ENCODE results near the gene RAB3A. TPM values are rescaled to one million over a fixed set of nuclear protein-coding genes. Genes with fewer than 3 reads are reported as not detected.

RAB3A gene
- total and polyA plus RNA-seq, 9 of the 15 experiments (the other 6 are each of a cell fraction or from before 2014, with no cell fraction given): 0.17 to 5.1 (median 0.90) TPM; not detected in 1

DNA sequence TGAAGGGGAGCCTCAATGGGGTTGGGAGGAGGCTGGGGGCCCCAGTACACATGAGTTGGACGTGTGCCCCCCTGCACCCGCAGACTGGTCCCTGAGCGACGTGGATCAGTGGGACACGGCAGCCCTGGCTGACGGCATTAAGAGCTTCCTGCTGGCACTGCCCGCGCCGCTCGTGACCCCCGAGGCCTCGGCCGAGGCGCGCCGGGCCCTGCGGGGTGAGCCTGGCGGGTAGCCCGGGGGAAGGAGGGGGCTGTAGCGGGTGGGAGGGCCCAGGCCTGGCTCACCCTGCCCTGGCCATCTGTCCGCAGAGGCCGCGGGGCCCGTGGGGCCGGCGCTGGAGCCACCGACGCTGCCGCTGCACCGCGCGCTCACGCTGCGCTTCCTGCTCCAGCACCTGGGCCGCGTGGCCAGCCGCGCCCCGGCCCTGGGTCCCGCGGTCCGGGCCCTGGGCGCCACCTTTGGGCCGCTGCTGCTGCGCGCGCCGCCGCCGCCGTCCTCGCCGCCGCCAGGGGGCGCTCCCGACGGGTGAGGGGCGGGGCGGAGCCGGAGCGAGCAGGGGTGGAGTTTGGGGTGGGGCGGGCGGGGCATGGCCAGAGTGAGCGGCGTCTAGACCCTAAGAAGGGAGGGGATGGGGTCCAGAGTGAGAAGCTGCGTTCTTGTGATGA lies 42.7 kb downstream of the RAB3A start:
- ChIA-PET CTCF (ENCODE audit: low intra/inter-chr PET ratio) (interaction anchor here (0.6 to 2.3 kb wide), 5 partner anchors 9 to 98 kb away, joined by 3 to 12 read pairs (median 3); no protein-coding TSS in a partner anchor), POLR2A (interaction anchor here (0.7 to 0.8 kb wide), 2 partner anchors 68 to 123 kb away, joined by 3 read pairs; no protein-coding TSS in a partner anchor)
- peaks cover 38% of the 10 kb centered on the region for H3K79me2 ChIP-seq (ENCODE audit: control insufficient read depth, insufficient read depth, low read length)
- peaks cover 3% of the 10 kb centered on the region for H3K9me1 ChIP-seq (ENCODE audit: control insufficient read depth, insufficient read depth, low read length)
- H3K27me3 ChIP-seq (ENCODE audit: control insufficient read depth in 2 of 2, insufficient read depth in 2 of 2, low read length in 2 of 2): no peaks in the 10 kb centered on the region
- peak overlapping the region; percentile 84 for H3K27ac ChIP-seq (ENCODE audit: extremely low read depth, low read depth, low read length)
- no TSS peak for BruUV-seq (replicated peaks)
- in situ Hi-C loops (cut with MboI) (loop anchor here (10.0 kb wide), 1 partner anchor 156 kb away; the partner anchor contains the start of gene ARRDC2), intact Hi-C loops (cut with micrococcal nuclease) (loop anchor here (10.0 kb wide), 1 partner anchor 156 kb away; the partner anchor contains the start of gene ARRDC2)
- no peaks in the 10 kb centered on the region for H3K9me3 ChIP-seq (replicated peaks; ENCODE audit: control insufficient read depth, insufficient read depth, low read depth, low read length)
- DNase-seq (ENCODE audit: extremely low read depth in 1 of 4, low spot score in 3 of 4): peak; percentile 85 to 95 (median 95)
- WGBS (ENCODE audit: insufficient coverage, low coverage, missing lambda C conversion rate): 4% methylated on average over 36 of the region's 66 CpGs
- peaks cover 16% of the 10 kb centered on the region for H4K20me1 ChIP-seq (replicated peaks; ENCODE audit: control insufficient read depth, insufficient read depth, low read length)
- peak overlapping the region; percentile 54 for H2AFZ ChIP-seq (ENCODE audit: low read depth, low read length)
- H3K4me2 ChIP-seq (ENCODE audit: insufficient read depth, low read length): peak overlapping the region; percentile 81
- peaks cover 70% of the 10 kb centered on the region; the same call in 2 of the 3 replicates for H3K36me3 ChIP-seq (ENCODE audit: control insufficient read depth, insufficient read depth, low read length)
- peak overlapping the region; percentile 40 for H3K4me3 ChIP-seq
- peak; percentile 85 for ATAC-seq
- H3K4me1 ChIP-seq (replicated peaks in 1 of 2; ENCODE audit: control insufficient read depth in 2 of 2, insufficient read depth in 2 of 2, low read length in 2 of 2): peaks cover 32 to 50% of the 10 kb centered on the region in 2 experiments
- peak overlapping the region; percentile 77 to 94 for H3K9ac ChIP-seq (ENCODE audit: insufficient read depth in 1 of 2, low read depth in 2 of 2, low read length in 2 of 2)
- no peak for FAIRE-seq
- peak; percentile 18 for TF ChIP-seq PCBP1 (IDR thresholded peaks at IDR 0.05; ENCODE audit: low read depth, low read length, poor library complexity, severe bottlenecking)
- TF ChIP-seq, protein P1, sequence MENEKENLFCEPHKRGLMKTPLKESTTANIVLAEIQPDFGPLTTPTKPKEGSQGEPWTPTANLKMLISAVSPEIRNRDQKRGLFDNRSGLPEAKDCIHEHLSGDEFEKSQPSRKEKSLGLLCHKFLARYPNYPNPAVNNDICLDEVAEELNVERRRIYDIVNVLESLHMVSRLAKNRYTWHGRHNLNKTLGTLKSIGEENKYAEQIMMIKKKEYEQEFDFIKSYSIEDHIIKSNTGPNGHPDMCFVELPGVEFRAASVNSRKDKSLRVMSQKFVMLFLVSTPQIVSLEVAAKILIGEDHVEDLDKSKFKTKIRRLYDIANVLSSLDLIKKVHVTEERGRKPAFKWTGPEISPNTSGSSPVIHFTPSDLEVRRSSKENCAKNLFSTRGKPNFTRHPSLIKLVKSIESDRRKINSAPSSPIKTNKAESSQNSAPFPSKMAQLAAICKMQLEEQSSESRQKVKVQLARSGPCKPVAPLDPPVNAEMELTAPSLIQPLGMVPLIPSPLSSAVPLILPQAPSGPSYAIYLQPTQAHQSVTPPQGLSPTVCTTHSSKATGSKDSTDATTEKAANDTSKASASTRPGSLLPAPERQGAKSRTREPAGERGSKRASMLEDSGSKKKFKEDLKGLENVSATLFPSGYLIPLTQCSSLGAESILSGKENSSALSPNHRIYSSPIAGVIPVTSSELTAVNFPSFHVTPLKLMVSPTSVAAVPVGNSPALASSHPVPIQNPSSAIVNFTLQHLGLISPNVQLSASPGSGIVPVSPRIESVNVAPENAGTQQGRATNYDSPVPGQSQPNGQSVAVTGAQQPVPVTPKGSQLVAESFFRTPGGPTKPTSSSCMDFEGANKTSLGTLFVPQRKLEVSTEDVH (IDR thresholded peaks at IDR 0.05; ENCODE audit: low read depth, partially characterized antibody): no peak
- TF ChIP-seq, protein P2, sequence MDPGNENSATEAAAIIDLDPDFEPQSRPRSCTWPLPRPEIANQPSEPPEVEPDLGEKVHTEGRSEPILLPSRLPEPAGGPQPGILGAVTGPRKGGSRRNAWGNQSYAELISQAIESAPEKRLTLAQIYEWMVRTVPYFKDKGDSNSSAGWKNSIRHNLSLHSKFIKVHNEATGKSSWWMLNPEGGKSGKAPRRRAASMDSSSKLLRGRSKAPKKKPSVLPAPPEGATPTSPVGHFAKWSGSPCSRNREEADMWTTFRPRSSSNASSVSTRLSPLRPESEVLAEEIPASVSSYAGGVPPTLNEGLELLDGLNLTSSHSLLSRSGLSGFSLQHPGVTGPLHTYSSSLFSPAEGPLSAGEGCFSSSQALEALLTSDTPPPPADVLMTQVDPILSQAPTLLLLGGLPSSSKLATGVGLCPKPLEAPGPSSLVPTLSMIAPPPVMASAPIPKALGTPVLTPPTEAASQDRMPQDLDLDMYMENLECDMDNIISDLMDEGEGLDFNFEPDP (CRISPR knock-in tag; IDR thresholded peaks at IDR 0.05): no peak
- TF ChIP-seq FIP1L1 (IDR thresholded peaks at IDR 0.05; ENCODE audit: low read depth, low read length, poor library complexity, severe bottlenecking): peak; percentile 44
- TF ChIP-seq ZZZ3 (IDR thresholded peaks at IDR 0.05): no peak
- TF ChIP-seq, protein P3, sequence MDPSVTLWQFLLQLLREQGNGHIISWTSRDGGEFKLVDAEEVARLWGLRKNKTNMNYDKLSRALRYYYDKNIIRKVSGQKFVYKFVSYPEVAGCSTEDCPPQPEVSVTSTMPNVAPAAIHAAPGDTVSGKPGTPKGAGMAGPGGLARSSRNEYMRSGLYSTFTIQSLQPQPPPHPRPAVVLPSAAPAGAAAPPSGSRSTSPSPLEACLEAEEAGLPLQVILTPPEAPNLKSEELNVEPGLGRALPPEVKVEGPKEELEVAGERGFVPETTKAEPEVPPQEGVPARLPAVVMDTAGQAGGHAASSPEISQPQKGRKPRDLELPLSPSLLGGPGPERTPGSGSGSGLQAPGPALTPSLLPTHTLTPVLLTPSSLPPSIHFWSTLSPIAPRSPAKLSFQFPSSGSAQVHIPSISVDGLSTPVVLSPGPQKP (CRISPR knock-in tag; IDR thresholded peaks at IDR 0.05): no peak
- no peak for TF ChIP-seq NR2C2 (CRISPR knock-in tag; IDR thresholded peaks at IDR 0.05)
- peak; percentile 56 for TF ChIP-seq NR2C2 (tag; IDR thresholded peaks at IDR 0.05)
- TF ChIP-seq MAFF (IDR thresholded peaks at IDR 0.05; ENCODE audit: low read length): no peak
- TF ChIP-seq ZFX (CRISPR knock-in tag; IDR thresholded peaks at IDR 0.05): peak; percentile 84
- no peak; the same call in 1 of the 2 replicates for TF ChIP-seq POLR2AphosphoS5 (IDR thresholded peaks at IDR 0.05; ENCODE audit: control insufficient read depth, insufficient read depth, low read depth, low read length)
- peak; percentile 31; the same call in 1 of the 2 replicates for TF ChIP-seq NFIC (IDR thresholded peaks at IDR 0.05)
- TF ChIP-seq POLR3A (IDR thresholded peaks at IDR 0.05; ENCODE audit: borderline replicate concordance, extremely low read depth, insufficient read depth, insufficient read length): no peak
- TF ChIP-seq RBFOX2 (IDR thresholded peaks at IDR 0.05; ENCODE audit: low read depth, low read length): peak; percentile 45
- peak; percentile 66 for TF ChIP-seq CCNT2 (IDR thresholded peaks at IDR 0.05; ENCODE audit: borderline replicate concordance, extremely low read depth, insufficient read length, low read depth, low read length)
